BE2C (cell line): Measurements from ENCODE around the gene RPS6KA2.

ENCODE experiments used
- DNase-seq: peaks from one replicate; pipeline ENCODE4 v3.0.0-alpha.2; 2020
- H3K27me3 ChIP-seq: fragments of 250-450 bp; sonication (Bioruptor Pico); 2 replicates; pipeline ENCODE4 v1.5.1; 2020; ENCODE audit warnings: mild to moderate bottlenecking
- H3K36me3 ChIP-seq: fragments of 250-450 bp; sonication (Bioruptor Pico); 2 replicates; pipeline ENCODE4 v1.5.1; 2020; ENCODE audit warnings: mild to moderate bottlenecking
- H3K4me1 ChIP-seq: fragments of 250-450 bp; sonication (Bioruptor Pico); 2 replicates; pipeline ENCODE4 v1.5.1; 2020
- H3K4me3 ChIP-seq: 2 replicates; pipeline ENCODE4 v1.5.1; 2011; ENCODE audit warnings: low read depth, low read length
- H3K9me3 ChIP-seq: fragments of 250-450 bp; sonication (Bioruptor Pico); 2 replicates; pipeline ENCODE4 v1.5.1; 2020
- CTCF ChIP-seq: IDR thresholded peaks from 2 replicates; pipeline ENCODE4 v1.5.1; 2012; ENCODE audit warnings: mild to moderate bottlenecking, low read depth, low read length

Gene RPS6KA2

DNA sequence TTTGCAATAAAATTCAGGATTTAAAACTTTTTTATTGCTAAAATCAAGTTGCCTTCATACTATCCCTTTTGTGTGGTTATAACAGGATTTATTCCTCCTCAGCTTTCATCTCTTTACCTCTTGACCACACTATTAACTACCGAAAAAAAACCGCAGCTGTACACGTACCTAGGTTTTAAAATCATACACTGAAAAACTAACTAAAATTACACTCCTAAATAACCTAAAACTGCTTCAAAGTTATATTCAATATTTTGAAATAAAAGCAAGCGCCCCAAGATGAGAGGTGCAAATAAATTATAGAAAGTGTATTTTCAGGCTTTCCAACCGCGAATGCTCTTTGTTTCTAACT is 245.7 kb downstream of the RPS6KA2 start:
- DNase-seq, result no peak
- H3K4me1 ChIP-seq, result no peaks in the 10 kb centered on the region
- TF ChIP-seq CTCF, result no peak
- H3K36me3 ChIP-seq, result no peaks in the 10 kb centered on the region
- H3K9me3 ChIP-seq, result no peaks in the 10 kb centered on the region
- H3K4me3 ChIP-seq, result peak overlapping the region; percentile 89
- H3K27me3 ChIP-seq, result no peaks in the 10 kb centered on the region

DNA sequence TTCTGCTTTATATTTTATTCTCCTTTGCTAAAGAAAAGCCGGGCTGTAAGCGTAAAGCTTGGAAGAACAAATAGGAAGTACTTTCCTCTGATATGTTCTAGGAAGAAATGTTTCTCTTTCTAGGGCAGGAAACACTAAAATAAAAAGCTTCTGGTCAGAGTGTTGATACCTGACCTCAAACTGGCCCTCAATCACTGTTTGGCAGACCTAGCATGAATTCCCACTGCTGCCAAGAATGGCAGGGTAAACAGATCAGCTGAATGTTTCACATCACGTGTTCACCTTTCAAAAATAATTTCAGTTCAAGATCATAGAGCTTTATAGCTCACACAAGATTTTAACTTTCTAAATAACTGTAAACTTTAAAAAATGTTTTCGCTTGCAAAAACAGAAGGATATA is 247.3 kb downstream of the RPS6KA2 start:
- no peaks in the 10 kb centered on the region for H3K27me3 ChIP-seq
- TF ChIP-seq CTCF, result no peak
- no peaks in the 10 kb centered on the region for H3K4me1 ChIP-seq

DNA sequence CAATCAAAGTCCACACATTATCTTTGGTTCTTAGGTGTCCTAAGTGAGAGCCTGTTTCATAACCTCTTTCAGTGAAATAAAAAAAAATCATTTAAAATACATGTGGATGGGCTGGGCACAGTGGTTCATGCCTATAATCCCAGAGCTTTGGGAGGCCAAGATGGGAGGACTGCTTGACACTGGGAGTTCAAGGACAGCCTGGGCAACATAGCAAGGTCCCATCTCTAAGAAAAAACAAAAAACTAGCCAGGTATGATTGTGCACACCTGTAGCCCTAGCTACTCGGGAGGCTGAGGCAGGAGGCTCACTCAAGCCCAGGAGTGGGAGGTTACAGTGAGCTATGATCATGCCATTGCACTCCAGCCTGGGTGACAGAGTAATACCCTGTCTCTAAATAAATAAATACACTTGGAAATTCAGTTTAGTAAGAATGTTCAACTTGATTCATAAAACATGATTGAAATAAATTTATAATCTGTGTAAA is 247.9 kb downstream of the RPS6KA2 start:
- Histone ChIP-seq H3K36me3 (no peaks in the 10 kb centered on the region), H3K4me1 (no peaks in the 10 kb centered on the region), H3K9me3 (no peaks in the 10 kb centered on the region), H3K4me3 (no peak overlapping the region), H3K27me3 (no peaks in the 10 kb centered on the region)
- TF ChIP-seq CTCF, result no peak
- DNase-seq, result no peak

More for the DNA sequence above, 247.3 kb downstream of the RPS6KA2 start:
- H3K9me3 ChIP-seq, result no peaks in the 10 kb centered on the region
- H3K36me3 ChIP-seq, result no peaks in the 10 kb centered on the region
- H3K4me3 ChIP-seq, result no peak overlapping the region
- DNase-seq, result no peak

DNA sequence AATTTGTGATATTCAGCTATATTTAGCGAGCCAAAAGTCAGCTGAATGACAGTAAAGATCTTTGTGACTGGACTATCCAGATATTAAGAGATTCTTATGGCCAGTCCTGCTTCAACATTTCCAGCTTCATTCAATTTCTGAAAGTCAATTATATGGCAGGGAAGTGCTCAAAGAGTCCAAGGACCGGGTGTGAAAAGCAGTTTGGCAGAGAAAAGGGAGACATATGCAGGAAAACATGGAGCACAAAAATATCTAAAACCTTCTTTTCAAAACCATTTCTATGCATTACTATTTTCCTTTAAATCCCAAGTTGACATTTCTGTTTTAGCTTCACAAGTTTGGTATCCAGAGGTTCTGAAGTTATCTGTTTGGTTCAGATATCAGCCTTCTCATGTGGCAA is 249.3 kb downstream of the RPS6KA2 start:
- H3K27me3 ChIP-seq, result no peaks in the 10 kb centered on the region
- no peaks in the 10 kb centered on the region for H3K4me1 ChIP-seq
- H3K36me3 ChIP-seq, result no peaks in the 10 kb centered on the region
- no peak for DNase-seq
- TF ChIP-seq CTCF, result no peak
- no peak overlapping the region for H3K4me3 ChIP-seq
- H3K9me3 ChIP-seq, result no peaks in the 10 kb centered on the region

DNA sequence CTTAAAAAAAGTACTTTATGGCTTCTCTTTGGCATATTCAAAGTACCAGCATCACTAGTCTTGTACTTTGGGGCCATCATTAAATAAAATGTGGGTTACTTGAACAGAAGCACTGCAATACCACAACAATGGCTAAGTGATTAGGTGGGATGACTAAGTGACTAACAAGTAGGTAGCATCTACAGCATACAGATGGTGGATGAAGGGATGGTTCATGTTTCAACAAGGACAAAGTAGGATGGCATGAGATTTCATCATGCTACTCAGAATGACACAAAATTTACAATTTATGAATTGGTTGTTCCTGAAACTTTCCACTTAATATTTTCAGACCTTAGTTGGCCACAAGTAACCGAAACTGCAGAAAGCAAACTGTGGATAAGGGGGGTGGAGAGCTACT is 252.0 kb downstream of the RPS6KA2 start:
- H3K27me3 ChIP-seq, result no peaks in the 10 kb centered on the region
- H3K4me3 ChIP-seq, result no peak overlapping the region
- TF ChIP-seq CTCF, result no peak
- no peaks in the 10 kb centered on the region for H3K9me3 ChIP-seq
- no peaks in the 10 kb centered on the region for H3K36me3 ChIP-seq
- DNase-seq, result no peak
- no peaks in the 10 kb centered on the region for H3K4me1 ChIP-seq

- no peaks in the 10 kb centered on the region for H3K9me3 ChIP-seq
- H3K36me3 ChIP-seq, result peaks cover 3% of the 10 kb centered on the region; the same call in 1 of the 2 replicates
- no peaks in the 10 kb centered on the region for H3K4me1 ChIP-seq
- H3K27me3 ChIP-seq, result no peaks in the 10 kb centered on the region
- H3K4me3 ChIP-seq, result no peak overlapping the region
- TF ChIP-seq CTCF, result no peak
- no peak for DNase-seq
These were observed 256.6 kb downstream of the RPS6KA2 start for GRCh38 chr6:166370489-166370888.
